Measurements from ENCODE around the gene A1BG.
"Not testable (repeated sequence)": the region's sequence is repeated elsewhere in the genome, so short reads cannot be mapped to it uniquely, and the experiment has no call there.

The A1BG gene

DNA sequence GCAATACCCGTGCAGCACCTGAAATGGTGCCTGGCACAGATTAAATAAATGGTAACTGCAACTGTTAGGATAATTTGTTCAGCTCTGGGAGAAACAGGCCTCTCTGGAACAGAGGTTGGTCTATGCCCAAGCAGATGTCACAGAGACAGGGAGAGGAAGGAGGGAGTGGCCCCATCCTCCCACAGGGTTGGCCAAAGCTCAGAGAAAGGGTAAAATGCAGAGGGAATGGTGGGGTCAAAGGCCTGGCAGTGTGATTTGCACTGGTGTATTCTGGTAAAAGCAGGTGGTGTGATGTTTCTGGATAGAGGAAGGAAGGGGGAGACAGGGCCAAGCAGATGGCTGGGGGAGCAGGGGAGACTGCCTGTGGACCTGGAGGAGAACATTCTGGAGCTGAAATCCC lies 17.1 kb downstream of the A1BG start:
- no peak for DNase-seq (ENCODE audit: low read depth in 2 of 2)

- DNase-seq (ENCODE audit: low read depth in 2 of 2): no peak
Measured at GRCh38 chr19:58335630-58336029, 17.7 kb downstream of the A1BG start.

GRCh38 chr19:58334691-58335249 lies 18.5 kb downstream of the A1BG start:
- no peak for DNase-seq (ENCODE audit: low read depth in 2 of 2)

- no peak for DNase-seq (ENCODE audit: low read depth in 2 of 2)
Measured at GRCh38 chr19:58332697-58333096, 20.6 kb downstream of the A1BG start.

DNA sequence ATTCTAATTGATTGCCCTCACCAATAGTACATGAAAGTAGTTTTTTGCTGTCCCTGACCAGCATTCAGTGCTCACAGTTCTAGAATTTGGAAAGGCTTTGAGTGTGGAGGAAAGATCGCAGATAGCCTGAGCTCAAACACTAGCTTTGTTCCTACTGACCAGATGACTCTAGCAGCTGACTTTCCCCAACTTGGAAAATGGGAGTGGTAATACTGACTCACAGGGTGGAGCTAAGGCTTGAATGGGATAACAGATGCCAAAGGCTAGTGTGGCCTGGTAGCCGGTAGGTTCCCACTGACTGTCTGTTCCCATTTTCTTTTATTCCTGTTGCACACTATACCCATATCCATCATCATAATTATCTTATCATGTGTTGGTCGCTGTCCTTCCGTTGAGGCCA lies 22.8 kb downstream of the A1BG start:
- no peak for DNase-seq (ENCODE audit: low read depth in 2 of 2)

DNA sequence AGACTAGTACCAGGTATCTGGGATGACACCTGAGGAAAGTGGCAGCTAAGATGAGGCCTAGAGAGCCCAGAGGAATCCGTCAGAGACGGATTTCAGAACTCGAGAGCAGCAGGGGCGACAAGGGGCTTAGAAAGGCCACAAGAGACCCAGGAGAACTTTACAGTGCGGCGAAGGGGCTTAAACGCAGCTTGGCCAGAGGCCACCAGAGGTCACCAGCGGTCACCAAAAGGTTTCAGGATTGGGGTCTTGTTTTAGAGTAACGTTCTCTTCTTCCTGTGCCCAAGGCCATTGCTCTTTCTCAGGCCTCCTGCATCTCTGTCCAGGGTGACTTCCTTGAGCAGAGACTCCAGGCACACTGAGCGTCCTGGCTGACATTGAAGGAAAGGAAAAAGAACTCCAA lies 24.3 kb downstream of the A1BG start:
- DNase-seq (ENCODE audit: low read depth in 2 of 2): no peak

GRCh38 chr19:58326914-58327726 lies 26.2 kb downstream of the A1BG start, which contains the start of gene ZSCAN22:
Gene ZSCAN22, plus strand, starts transcription at chr19:58326994. Its CDS starts 7,809 bp downstream, at chr19:58334803.
- DNase-seq (ENCODE audit: low read depth in 2 of 2): peak; percentile 75 to 81

DNA sequence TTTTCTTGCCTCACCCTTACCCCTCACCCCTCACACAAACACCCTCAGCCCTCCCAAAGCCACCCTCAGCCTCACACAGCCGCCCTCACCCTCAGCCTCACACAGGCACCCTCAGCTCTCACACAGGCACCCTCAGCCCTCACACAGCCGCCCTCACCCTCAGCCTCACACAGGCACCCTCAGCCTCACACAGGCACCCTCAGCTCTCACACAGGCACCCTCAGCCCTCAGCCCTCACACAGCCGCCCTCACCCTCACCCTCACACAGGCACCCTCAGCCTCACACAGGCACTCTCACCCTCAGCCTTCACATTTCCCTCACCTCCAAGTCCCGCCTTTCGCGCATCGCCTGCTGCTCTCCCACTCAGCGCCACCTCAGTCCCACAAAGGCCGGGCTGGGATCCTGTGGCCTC lies 26.8 kb downstream of the A1BG start:
- no peak for DNase-seq (ENCODE audit: low read depth in 2 of 2)

DNA sequence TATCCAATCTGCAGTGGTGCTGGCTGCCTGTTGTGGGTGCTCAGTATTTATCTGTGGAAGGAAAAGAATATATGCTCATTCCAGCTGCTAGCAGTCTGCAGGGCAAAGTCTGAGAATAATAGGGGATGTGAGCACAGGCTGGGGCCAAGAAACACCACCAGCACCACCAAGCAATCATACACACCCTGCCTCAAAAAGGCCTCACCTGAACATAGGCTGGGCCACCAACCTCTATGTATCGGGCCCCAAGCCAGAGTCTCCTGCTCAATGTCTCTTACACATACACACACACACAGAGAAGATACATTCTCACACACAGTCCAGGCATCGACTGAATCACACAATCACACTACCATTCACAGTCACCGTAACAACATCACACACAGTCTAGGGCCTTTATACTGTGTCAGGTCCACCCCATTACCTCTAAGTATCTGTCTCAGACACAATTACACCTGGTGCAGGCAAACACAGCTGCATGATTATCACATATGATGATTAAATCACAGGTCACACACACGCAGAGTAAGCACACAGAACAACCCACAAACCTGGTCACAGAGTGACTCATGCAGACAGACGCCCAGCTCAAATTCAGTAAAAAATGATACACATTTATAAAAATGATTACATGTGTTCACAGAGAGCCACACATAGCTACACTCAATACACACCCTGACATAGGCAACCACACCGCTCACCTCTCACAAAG lies 27.8 kb downstream of the A1BG start:
- no peak for DNase-seq (ENCODE audit: low read depth in 2 of 2)

DNA sequence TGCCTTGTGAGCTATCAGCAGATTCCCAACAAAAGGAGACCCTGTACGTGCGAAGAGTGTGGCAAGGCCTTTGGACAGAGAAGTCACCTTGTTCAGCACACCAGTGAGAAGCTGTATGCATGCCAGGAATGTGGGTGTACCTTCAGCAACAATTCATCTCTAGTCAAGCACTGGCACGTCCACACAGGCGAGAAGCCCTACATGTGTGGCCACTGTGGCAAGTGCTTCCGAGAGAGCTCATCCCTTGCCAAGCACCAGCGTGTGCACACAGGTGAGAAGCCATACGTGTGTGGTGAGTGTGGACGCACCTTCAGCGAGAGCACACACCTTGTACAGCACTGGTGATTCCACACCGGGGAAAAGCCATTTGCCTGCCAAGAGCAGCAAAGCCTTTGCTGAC lies 34.1 kb downstream of the A1BG start:
- DNase-seq (ENCODE audit: low read depth in 2 of 2): no peak

GRCh38 chr19:58318297-58318696 lies 35.0 kb downstream of the A1BG start:
- DNase-seq (ENCODE audit: low read depth in 2 of 2): no peak

DNA sequence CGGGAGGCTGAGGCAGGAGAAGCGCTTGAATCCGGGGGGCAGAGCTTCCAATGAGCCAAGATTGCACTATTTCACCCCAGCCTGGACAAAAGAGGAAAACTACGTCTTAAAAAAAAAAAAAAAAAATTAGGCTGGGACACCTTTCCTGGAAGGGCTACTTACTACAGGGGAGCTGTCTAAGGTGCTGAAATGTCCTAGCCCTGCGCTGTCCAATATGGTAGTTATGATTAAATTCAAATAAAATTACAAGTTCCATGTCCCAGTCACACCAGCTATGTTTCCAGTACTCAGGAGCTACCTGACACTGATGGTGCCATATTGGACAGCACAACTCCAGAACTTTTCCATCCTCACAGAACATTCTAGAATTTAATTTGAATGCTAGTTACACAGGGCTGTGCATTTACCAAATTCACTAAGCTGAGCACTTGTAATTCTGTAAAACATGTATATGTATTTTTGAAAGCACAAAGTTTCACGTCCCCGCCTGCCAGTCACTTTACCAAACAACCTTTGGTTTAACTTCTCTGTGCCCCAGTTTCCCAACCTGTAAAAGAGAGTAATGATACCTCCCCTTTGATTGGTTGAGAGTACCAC lies 35.7 kb downstream of the A1BG start:
- DNase-seq (ENCODE audit: low read depth in 2 of 2): no peak

GRCh38 chr19:58315580-58315979 lies 37.7 kb downstream of the A1BG start:
- DNase-seq (ENCODE audit: low read depth in 2 of 2): no peak

GRCh38 chr19:58311345-58311865 lies 41.9 kb downstream of the A1BG start:
- DNase-seq (ENCODE audit: low read depth in 2 of 2): no peak

GRCh38 chr19:58310685-58311084 lies 42.6 kb downstream of the A1BG start:
- not testable (repeated sequence) for DNase-seq (ENCODE audit: low read depth in 2 of 2)

GRCh38 chr19:58307736-58308135 lies 45.6 kb downstream of the A1BG start:
- no peak for DNase-seq (ENCODE audit: low read depth in 2 of 2)

- no peak for DNase-seq (ENCODE audit: low read depth in 2 of 2)
Measured at GRCh38 chr19:58305932-58306323, 47.4 kb downstream of the A1BG start.

- DNase-seq (ENCODE audit: low read depth in 2 of 2): peak; percentile 84 to 89
Measured at GRCh38 chr19:58305065-58305931, 48.0 kb downstream of the A1BG start, which contains the start of gene ERVK3-1. Gene ERVK3-1, plus strand, starts transcription at chr19:58305377. Its CDS starts 6,792 bp downstream, at chr19:58312169.

- DNase-seq (ENCODE audit: low read depth in 2 of 2): no peak
Measured at GRCh38 chr19:58304748-58305064, 48.6 kb downstream of the A1BG start.

GRCh38 chr19:58304255-58304654 lies 49.0 kb downstream of the A1BG start:
- DNase-seq (ENCODE audit: low read depth in 2 of 2): no peak

DNA sequence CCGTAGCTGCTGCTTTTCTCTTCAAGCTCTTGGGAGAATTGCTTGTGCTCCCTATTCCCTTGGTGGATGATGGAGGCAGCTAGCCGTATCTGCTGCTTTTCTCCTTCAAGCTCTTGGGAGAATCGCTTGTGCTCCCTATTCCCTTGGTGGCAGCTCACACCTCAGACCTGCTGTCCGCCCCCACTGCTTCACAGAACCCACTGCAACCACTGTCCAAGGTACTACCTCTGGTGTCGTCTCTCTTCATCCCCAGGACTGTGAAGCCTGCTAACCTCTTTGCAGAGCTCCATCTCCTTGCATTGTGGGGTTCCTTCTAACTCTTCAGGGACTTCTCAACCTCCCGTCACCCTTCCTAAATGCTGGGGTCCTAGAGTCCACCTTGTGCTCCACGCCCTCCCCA lies 52.7 kb downstream of the A1BG start:
- DNase-seq (ENCODE audit: low read depth in 2 of 2): no peak

Measured in fibroblast of skin of left biceps (primary cell).